HepG2 (cell line): ENCODE measurements around the gene ZFAND3. TPM values are rescaled to one million over a fixed set of nuclear protein-coding genes. Genes with fewer than 3 reads are reported as not detected.

Experiments used
- ATF3 ChIP-seq: sonication (generic); formaldehyde crosslinking; IDR thresholded peaks from 2 replicates; pipeline ENCODE4 v1.4.0; 2020; ENCODE audit warnings: missing genetic modification reagents
- CBX5 ChIP-seq: sonication (generic); formaldehyde crosslinking; IDR thresholded peaks from 2 replicates; pipeline ENCODE4 v1.4.0; 2020; ENCODE audit warnings: missing genetic modification reagents, borderline replicate concordance
- CEBPZ ChIP-seq: IDR thresholded peaks from 2 replicates; pipeline ENCODE4 v1.6.1; 2012; ENCODE audit warnings: low read length, improper control_type of control experiment
- GPBP1L1 ChIP-seq: sonication (generic); formaldehyde crosslinking; IDR thresholded peaks from 2 replicates; pipeline ENCODE4 v1.5.0; 2020; ENCODE audit warnings: mild to moderate bottlenecking, missing genetic modification reagents
- KLF15 ChIP-seq: sonication (generic); formaldehyde crosslinking; IDR thresholded peaks from 2 replicates; pipeline ENCODE4 v1.8.1; 2023; ENCODE audit warnings: borderline replicate concordance, mild to moderate bottlenecking, inconsistent platforms, missing genetic modification reagents, mixed read lengths
- SNAPC5 ChIP-seq: sonication (generic); formaldehyde crosslinking; IDR thresholded peaks from 2 replicates; pipeline ENCODE4 v1.8.1; 2023; ENCODE audit warnings: mild to moderate bottlenecking, missing genetic modification reagents, borderline replicate concordance
- SOX5 ChIP-seq: IDR thresholded peaks from 2 replicates; pipeline ENCODE4 v1.6.1; 2016; ENCODE audit warnings: borderline replicate concordance
- SYNCRIP ChIP-seq: fragments of 200-400 bp; formaldehyde crosslinking; IDR thresholded peaks from 2 replicates; pipeline ENCODE4 v1.6.1; 2018; ENCODE audit warnings: mild to moderate bottlenecking, low read depth, low read length; ENCODE audit not compliant: insufficient read depth
- TEF ChIP-seq: sonication (generic); formaldehyde crosslinking; IDR thresholded peaks from 2 replicates; pipeline ENCODE4 v1.5.0; 2020; ENCODE audit warnings: missing genetic modification reagents
- ZFP90 ChIP-seq: sonication (generic); formaldehyde crosslinking; IDR thresholded peaks from 2 replicates; pipeline ENCODE4 v1.8.0; 2022; ENCODE audit warnings: missing genetic modification reagents, mild to moderate bottlenecking, inconsistent platforms, borderline replicate concordance
- ZMYM2 ChIP-seq: sonication (generic); formaldehyde crosslinking; IDR thresholded peaks from 2 replicates; pipeline ENCODE4 v1.8.0; 2022; ENCODE audit warnings: mild to moderate bottlenecking, missing genetic modification reagents
- ZNF335 ChIP-seq: sonication (generic); formaldehyde crosslinking; IDR thresholded peaks from 2 replicates; pipeline ENCODE4 v1.4.0; 2020; ENCODE audit warnings: missing genetic modification reagents
- ZNF382 ChIP-seq: sonication (generic); formaldehyde crosslinking; IDR thresholded peaks from 2 replicates; pipeline ENCODE4 v1.5.0; 2020; ENCODE audit warnings: missing genetic modification reagents, mild to moderate bottlenecking, borderline replicate concordance
- ZNF562 ChIP-seq: sonication (generic); formaldehyde crosslinking; IDR thresholded peaks from 2 replicates; pipeline ENCODE4 v1.8.0; 2022; ENCODE audit warnings: missing genetic modification reagents, borderline replicate concordance
- polyA plus RNA-seq, 8 experiments: library from polyadenylated mRNA; depleted of rRNA in 3 of 8; stranded (reverse) in 7 of 8; unstranded in 1 of 8; fragments of >200 nt; fragmentation: Illumina TruSeq in 4 of 8; extraction: Trizol in 4 of 8; gene quantifications; 2 replicates each; pipeline versions ENCODE4 v1.2.1 to v1.2.3, GENCODE V29; 2011 to 2016; ENCODE audit warnings: low read depth in 4 of 8, missing spikeins in 1 of 8, mixed read lengths in 1 of 8; ENCODE audit not compliant: insufficient read depth in 1 of 8
- total RNA-seq, 5 experiments: library from RNA; depleted of rRNA; stranded (reverse); fragments of >200 nt; fragmentation: Illumina TruSeq; extraction: Trizol; gene quantifications; 2 replicates each; pipeline ENCODE4 v1.2.3, GENCODE V29; 2016; ENCODE audit warnings: low read depth in 1 of 5
- TF ChIP-seq, protein P1 (sequence below): sonication (generic); formaldehyde crosslinking; IDR thresholded peaks from 2 replicates; pipeline ENCODE4 v1.5.1; 2020; ENCODE audit warnings: missing genetic modification reagents, mild to moderate bottlenecking, borderline replicate concordance
- TF ChIP-seq, protein P2 (sequence below): IDR thresholded peaks from 2 replicates; pipeline ENCODE4 v1.6.1; 2016; ENCODE audit warnings: missing compliant biosample characterization, missing genetic modification reagents, borderline replicate concordance

The ZFAND3 gene
- total and polyA plus RNA-seq, 2 of the 13 experiments (the other 11 are each of a cell fraction or from before 2014, with no cell fraction given), result 16.4 to 17.1 TPM

GRCh38 chr6:37818536-37819176 is 871 bp upstream of the ZFAND3 start (continued):
- TF ChIP-seq GPBP1L1 (CRISPR knock-in tag) (no peak), ZNF562 (CRISPR knock-in tag) (no peak), SYNCRIP (no peak), ZMYM2 (CRISPR knock-in tag) (0 out of 2 replicates have a peak, but pooled peaks have one; percentile 28), SNAPC5 (CRISPR knock-in tag) (no peak), KLF15 (CRISPR knock-in tag) (0 out of 2 replicates have a peak, but pooled peaks have one; percentile 31), SOX5 (no peak), ZNF335 (CRISPR knock-in tag) (no peak), ATF3 (CRISPR knock-in tag) (no peak; the same call in 1 of the 2 replicates), CEBPZ (no peak), TEF (CRISPR knock-in tag) (no peak), CBX5 (CRISPR knock-in tag) (no peak; the same call in 1 of the 2 replicates), ZFP90 (CRISPR knock-in tag) (peak; percentile 87; the same call in 1 of the 2 replicates), ZNF382 (no peak)
- TF ChIP-seq, protein P1, sequence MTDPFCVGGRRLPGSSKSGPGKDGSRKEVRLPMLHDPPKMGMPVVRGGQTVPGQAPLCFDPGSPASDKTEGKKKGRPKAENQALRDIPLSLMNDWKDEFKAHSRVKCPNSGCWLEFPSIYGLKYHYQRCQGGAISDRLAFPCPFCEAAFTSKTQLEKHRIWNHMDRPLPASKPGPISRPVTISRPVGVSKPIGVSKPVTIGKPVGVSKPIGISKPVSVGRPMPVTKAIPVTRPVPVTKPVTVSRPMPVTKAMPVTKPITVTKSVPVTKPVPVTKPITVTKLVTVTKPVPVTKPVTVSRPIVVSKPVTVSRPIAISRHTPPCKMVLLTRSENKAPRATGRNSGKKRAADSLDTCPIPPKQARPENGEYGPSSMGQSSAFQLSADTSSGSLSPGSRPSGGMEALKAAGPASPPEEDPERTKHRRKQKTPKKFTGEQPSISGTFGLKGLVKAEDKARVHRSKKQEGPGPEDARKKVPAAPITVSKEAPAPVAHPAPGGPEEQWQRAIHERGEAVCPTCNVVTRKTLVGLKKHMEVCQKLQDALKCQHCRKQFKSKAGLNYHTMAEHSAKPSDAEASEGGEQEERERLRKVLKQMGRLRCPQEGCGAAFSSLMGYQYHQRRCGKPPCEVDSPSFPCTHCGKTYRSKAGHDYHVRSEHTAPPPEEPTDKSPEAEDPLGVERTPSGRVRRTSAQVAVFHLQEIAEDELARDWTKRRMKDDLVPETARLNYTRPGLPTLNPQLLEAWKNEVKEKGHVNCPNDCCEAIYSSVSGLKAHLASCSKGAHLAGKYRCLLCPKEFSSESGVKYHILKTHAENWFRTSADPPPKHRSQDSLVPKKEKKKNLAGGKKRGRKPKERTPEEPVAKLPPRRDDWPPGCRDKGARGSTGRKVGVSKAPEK (CRISPR knock-in tag), result no peak
- TF ChIP-seq, protein P2, sequence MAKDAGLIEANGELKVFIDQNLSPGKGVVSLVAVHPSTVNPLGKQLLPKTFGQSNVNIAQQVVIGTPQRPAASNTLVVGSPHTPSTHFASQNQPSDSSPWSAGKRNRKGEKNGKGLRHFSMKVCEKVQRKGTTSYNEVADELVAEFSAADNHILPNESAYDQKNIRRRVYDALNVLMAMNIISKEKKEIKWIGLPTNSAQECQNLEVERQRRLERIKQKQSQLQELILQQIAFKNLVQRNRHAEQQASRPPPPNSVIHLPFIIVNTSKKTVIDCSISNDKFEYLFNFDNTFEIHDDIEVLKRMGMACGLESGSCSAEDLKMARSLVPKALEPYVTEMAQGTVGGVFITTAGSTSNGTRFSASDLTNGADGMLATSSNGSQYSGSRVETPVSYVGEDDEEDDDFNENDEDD (CRISPR knock-in tag), result no peak
